A673 (cell line): ENCODE measurements around the gene C19orf85. TPM values are rescaled to one million over a fixed set of nuclear protein-coding genes. Genes with fewer than 3 reads are reported as not detected.

ENCODE experiments used
- BruUV-seq: library from RNA; stranded (reverse); fragments of 400-500 nt; replicated peaks from 2 replicates; lab custom pipeline; 2021; lab: Mats Ljungman, UMichigan
- CTCF ChIA-PET: fragments of 300-600 bp; sonication (Branson Sonifier 250); formaldehyde crosslinking; loops from one replicate; lab custom pipeline; 2022; ENCODE audit warnings: antibody characterized with exemption; lab: Charles Lee
- POLR2A ChIA-PET: fragments of 300-600 bp; sonication (Branson Sonifier 250); formaldehyde crosslinking; loops from one replicate; lab custom pipeline; 2022; ENCODE audit warnings: antibody characterized with exemption; ENCODE audit not compliant: low non-redundant PET; lab: Charles Lee
- DNase-seq: peaks from one replicate; pipeline ENCODE4 v3.0.0-alpha.2; 2015; ENCODE audit warnings: low spot score
- H3K27ac ChIP-seq: fragments of 200-600 bp; sonication (generic); 2 replicates; pipeline ENCODE4 v1.5.1; 2016; ENCODE audit warnings: mixed run types, low read depth, mild to moderate bottlenecking, mixed read lengths, antibody characterized with exemption, low read length; ENCODE audit not compliant: poor library complexity, severe bottlenecking
- H3K27me3 ChIP-seq: fragments of 200-600 bp; sonication (generic); replicated peaks from 2 replicates; pipeline ENCODE4 v1.6.1; 2017; ENCODE audit warnings: mixed run types, low read depth, mild to moderate bottlenecking, mixed read lengths, antibody characterized with exemption, low read length; ENCODE audit not compliant: insufficient read depth, poor library complexity
- H3K36me3 ChIP-seq: fragments of 200-600 bp; sonication (generic); 2 replicates; pipeline ENCODE4 v1.6.1; 2016; ENCODE audit warnings: mixed run types, mild to moderate bottlenecking, mixed read lengths, antibody characterized with exemption, low read length; ENCODE audit not compliant: insufficient read depth, poor library complexity, severe bottlenecking
- H3K4me1 ChIP-seq: fragments of 200-600 bp; sonication (generic); 2 replicates; pipeline ENCODE4 v1.6.1; 2017; ENCODE audit warnings: mixed run types, mild to moderate bottlenecking, mixed read lengths, antibody characterized with exemption, low read length; ENCODE audit not compliant: insufficient read depth, poor library complexity, severe bottlenecking
- H3K4me3 ChIP-seq: fragments of 200-600 bp; sonication (generic); 2 replicates; pipeline ENCODE4 v1.5.1; 2016; ENCODE audit warnings: low read depth, mixed run types, mild to moderate bottlenecking, mixed read lengths, low read length; ENCODE audit not compliant: poor library complexity, severe bottlenecking
- H3K9me3 ChIP-seq: fragments of 200-600 bp; sonication (generic); 2 replicates; pipeline ENCODE4 v1.6.1; 2016; ENCODE audit warnings: mixed run types, low read depth, mild to moderate bottlenecking, mixed read lengths, antibody characterized with exemption, low read length; ENCODE audit not compliant: poor library complexity, severe bottlenecking
- EZH2 ChIP-seq: fragments of 200-600 bp; sonication (generic); IDR thresholded peaks from 2 replicates; pipeline ENCODE4 v1.6.1; 2017; ENCODE audit warnings: borderline replicate concordance, low read depth, mild to moderate bottlenecking, mixed read lengths, antibody characterized with exemption, low read length; ENCODE audit not compliant: poor library complexity, severe bottlenecking
- intact Hi-C: fragments of 100-400 bp; cut with micrococcal nuclease; formaldehyde crosslinking; loops from one replicate; pipeline ENCODE4 v1.10.0; 2022; ENCODE audit not compliant: unreplicated experiment
- total RNA-seq: library from RNA; stranded (reverse); gene quantifications from 2 replicates; pipeline ENCODE4 v1.2.3, GENCODE V29; 2021
- TF ChIP-seq, protein P1 (sequence below): fragments of 300-800, 200-600 bp; sonication (generic); conservative IDR thresholded peaks from 2 replicates; pipeline ENCODE4 v1.5.1; 2017; ENCODE audit warnings: low read depth, mild to moderate bottlenecking, antibody characterized with exemption, low read length, moderate library complexity, mixed read lengths

C19orf85 gene
- total RNA-seq, 1 experiment from 2014 or later = not detected

DNA sequence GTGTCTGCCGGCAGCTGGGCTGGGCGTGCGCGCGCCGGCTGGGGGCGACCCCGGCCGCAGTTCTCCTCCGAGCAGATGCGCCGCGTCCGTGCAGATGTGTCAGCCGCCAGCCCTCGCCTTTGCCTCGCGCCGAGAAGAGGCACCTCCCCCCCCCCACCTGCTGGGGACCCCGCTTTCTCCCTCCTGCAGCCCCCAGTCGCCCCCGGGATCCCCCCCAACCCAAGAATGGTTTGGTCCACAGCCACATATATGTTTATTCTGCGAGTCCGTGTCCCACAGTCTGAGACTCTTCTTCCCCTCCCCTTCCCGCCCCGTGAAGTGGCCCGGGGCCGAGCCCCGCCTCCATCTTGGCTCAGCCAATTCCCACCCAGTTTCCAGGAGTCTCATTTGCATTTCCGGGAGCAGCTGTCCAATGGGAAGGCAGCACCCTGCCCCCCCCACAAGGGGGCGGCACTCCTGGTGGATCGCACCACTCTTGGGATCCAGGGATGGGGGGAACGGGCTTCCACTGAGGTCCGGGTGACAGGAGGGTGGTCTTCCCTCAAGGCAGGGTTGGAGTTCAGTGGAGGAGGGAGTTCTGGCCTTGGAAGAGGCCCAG lies 11.7 kb downstream of the C19orf85 start:
- TF ChIP-seq, protein P1, sequence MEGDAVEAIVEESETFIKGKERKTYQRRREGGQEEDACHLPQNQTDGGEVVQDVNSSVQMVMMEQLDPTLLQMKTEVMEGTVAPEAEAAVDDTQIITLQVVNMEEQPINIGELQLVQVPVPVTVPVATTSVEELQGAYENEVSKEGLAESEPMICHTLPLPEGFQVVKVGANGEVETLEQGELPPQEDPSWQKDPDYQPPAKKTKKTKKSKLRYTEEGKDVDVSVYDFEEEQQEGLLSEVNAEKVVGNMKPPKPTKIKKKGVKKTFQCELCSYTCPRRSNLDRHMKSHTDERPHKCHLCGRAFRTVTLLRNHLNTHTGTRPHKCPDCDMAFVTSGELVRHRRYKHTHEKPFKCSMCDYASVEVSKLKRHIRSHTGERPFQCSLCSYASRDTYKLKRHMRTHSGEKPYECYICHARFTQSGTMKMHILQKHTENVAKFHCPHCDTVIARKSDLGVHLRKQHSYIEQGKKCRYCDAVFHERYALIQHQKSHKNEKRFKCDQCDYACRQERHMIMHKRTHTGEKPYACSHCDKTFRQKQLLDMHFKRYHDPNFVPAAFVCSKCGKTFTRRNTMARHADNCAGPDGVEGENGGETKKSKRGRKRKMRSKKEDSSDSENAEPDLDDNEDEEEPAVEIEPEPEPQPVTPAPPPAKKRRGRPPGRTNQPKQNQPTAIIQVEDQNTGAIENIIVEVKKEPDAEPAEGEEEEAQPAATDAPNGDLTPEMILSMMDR = no peak
- TF ChIP-seq EZH2 = no peak
- BruUV-seq = no TSS peak
- Histone ChIP-seq H3K4me3 (peak overlapping the region; percentile 46), H3K4me1 (peaks cover 12% of the 10 kb centered on the region), H3K9me3 (no peaks in the 10 kb centered on the region), H3K27ac (no peak overlapping the region), H3K36me3 (no peaks in the 10 kb centered on the region), H3K27me3 (peaks cover 22% of the 10 kb centered on the region)
- DNase-seq = peak; percentile 97
- intact Hi-C loops = no loop called here
- POLR2A ChIA-PET = interaction anchor here (0.6 kb wide), 1 partner anchor 24 kb away, joined by 4 read pairs; no protein-coding TSS in a partner anchor
- CTCF ChIA-PET = interaction anchor here (0.6 to 0.7 kb wide), 3 partner anchors 30 to 179 kb away, joined by 3 to 4 read pairs (median 3); no protein-coding TSS in a partner anchor

DNA sequence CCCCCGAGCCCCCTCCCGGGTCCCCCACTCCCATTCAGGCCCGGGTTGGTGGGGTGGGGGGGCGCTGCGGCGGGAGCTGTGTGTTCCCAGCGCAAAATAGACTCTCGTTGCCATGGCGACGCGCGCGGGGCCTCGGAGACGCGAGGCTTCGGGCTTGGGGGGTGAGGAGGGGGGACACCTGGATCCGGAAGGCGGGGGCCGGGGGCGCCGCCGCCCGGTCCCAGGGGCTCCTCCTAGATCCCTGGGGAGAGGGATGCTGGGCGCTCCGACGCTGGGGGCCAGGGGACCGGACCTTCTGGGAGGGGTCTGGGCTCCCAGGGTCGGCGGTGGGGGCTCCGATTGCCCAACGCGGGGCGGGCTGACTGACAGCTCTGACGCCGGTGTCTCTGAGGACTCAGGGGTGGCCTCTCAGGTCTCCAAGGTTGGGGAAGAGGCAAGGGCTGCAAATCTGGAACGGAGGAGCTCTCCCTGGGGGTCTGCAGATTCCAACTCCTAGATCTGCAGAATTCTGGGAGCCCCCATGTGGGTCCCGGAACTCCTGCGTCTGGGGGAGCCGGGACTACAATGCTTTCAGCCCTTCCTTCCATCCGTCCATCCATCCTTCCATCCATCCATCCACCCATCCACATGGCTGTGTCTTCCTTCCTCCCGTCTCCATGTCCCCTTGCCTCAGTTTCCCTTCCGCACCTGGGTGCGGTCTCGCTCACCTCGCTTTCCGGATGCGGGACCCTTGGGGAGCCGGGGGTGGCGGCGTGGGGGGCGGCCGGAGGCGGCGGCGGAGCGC lies 12.4 kb downstream of the C19orf85 start:
- ChIA-PET CTCF (interaction anchor here (0.6 to 0.7 kb wide), 2 partner anchors 29 to 83 kb away, joined by 3 to 4 read pairs; no protein-coding TSS in a partner anchor), POLR2A (no interaction called here)
- no peak overlapping the region for H3K27ac ChIP-seq
- H3K4me1 ChIP-seq = peaks cover 12% of the 10 kb centered on the region
- H3K9me3 ChIP-seq = no peaks in the 10 kb centered on the region
- peak overlapping the region; percentile 46 for H3K4me3 ChIP-seq
- no peaks in the 10 kb centered on the region for H3K36me3 ChIP-seq
- no peak for DNase-seq
- peaks cover 24% of the 10 kb centered on the region for H3K27me3 ChIP-seq
- no TSS peak for BruUV-seq
- intact Hi-C loops = no loop called here
- no peak for TF ChIP-seq EZH2
- TF ChIP-seq, protein P1 = no peak

DNA sequence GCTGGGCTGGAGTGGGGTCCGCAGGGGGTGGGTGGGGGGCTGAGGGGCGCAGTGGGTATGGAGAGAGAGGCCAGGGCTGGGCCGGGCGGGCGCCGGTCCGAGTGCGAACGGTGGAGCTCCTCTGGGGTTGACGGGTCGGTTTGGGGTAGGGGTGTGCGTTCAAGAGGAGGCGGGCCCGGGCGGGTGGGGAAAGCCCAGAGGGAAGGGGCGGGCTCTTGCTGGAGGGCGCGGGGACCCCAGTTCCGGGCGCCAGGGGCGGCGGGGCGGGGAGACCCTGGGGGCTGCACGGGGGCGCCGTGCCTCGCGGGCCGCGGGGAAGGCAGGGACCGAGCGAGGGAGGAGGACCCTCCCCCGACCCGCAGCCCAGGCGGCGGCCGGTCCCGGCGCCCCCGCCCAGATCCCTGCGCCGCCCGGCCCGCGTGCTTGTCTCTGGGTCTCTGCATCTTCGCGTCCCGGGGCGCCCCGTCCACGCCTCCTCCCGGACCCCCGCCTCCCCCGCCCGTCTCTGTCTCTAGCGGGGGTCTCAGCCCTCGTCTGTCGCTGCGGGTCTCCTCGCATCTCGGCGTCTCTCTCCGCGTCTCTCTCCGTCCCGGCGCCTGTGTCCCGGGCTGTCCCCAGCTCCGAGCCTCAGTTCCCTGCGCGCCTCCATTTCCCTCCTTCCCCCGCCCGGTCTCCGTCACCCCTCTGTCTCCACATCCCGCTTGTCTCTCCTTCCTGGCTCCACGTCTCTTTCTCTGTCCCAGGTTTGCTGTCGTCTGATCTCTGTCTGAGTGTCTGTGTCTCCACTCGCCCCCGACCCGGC lies 13.2 kb downstream of the C19orf85 start:
- Histone ChIP-seq H3K27me3 (peaks cover 27% of the 10 kb centered on the region), H3K36me3 (no peaks in the 10 kb centered on the region), H3K4me3 (peak overlapping the region; percentile 46), H3K4me1 (peaks cover 12% of the 10 kb centered on the region), H3K9me3 (no peaks in the 10 kb centered on the region), H3K27ac (no peak overlapping the region)
- no peak for DNase-seq
- ChIA-PET CTCF (interaction anchor here (0.9 kb wide), 1 partner anchor 366 kb away, joined by 6 read pairs; no protein-coding TSS in a partner anchor), POLR2A (interaction anchor here (0.6 kb wide), 1 partner anchor 16 kb away, joined by 7 read pairs; no protein-coding TSS in a partner anchor)
- TF ChIP-seq, protein P1 = no peak
- TF ChIP-seq EZH2 = peak; percentile 73
- intact Hi-C loops = no loop called here
- no TSS peak for BruUV-seq
